ENCODE data around the gene TLR5. TPM values are rescaled to one million over a fixed set of nuclear protein-coding genes. Genes with fewer than 3 reads are reported as not detected.
A peak's percentile ranks its signal among the peaks of the same experiment; 100 is the strongest.

TLR5 gene
- total RNA-seq, 1 donor from 2014 or later = 0.22 TPM

DNA sequence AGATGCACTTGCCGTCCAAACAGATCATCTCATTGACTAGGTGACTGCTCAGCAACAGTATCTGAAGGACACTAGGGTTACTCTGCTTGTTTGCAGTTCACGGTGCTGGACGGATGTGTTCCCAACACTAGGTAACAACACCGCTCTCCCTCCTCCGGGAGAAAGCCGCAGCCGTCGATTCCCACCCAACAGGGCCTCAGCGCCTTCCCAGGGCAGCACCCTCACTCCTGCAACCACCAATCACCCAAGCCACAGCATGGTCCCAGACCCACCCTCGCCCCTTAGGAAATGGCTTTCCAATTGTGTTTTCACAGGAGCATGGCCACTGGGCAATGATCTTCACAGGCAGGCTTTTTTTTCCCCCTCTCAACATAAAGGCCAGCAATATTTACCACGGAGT, 779 bp downstream of the TLR5 start:
- DNase-seq (ENCODE audit: low spot score) = no peak
- H3K36me3 Mint-ChIP-seq (ENCODE audit: low read depth) = peaks cover 2% of the 10 kb centered on the region
- peak overlapping the region; percentile 64 for H3K4me3 Mint-ChIP-seq (ENCODE audit: unreplicated experiment)
- peaks cover 14% of the 10 kb centered on the region for H3K4me1 Mint-ChIP-seq (ENCODE audit: low read depth)
- no peak for TF ChIP-seq CTCF (IDR thresholded peaks at IDR 0.05)
- no peak overlapping the region for H3K27ac Mint-ChIP-seq (ENCODE audit: unreplicated experiment)
- peaks cover 17% of the 10 kb centered on the region for H3K27me3 Mint-ChIP-seq (ENCODE audit: low read depth)
- H3K9me3 Mint-ChIP-seq (ENCODE audit: low read depth) = peaks cover 10% of the 10 kb centered on the region

DNA sequence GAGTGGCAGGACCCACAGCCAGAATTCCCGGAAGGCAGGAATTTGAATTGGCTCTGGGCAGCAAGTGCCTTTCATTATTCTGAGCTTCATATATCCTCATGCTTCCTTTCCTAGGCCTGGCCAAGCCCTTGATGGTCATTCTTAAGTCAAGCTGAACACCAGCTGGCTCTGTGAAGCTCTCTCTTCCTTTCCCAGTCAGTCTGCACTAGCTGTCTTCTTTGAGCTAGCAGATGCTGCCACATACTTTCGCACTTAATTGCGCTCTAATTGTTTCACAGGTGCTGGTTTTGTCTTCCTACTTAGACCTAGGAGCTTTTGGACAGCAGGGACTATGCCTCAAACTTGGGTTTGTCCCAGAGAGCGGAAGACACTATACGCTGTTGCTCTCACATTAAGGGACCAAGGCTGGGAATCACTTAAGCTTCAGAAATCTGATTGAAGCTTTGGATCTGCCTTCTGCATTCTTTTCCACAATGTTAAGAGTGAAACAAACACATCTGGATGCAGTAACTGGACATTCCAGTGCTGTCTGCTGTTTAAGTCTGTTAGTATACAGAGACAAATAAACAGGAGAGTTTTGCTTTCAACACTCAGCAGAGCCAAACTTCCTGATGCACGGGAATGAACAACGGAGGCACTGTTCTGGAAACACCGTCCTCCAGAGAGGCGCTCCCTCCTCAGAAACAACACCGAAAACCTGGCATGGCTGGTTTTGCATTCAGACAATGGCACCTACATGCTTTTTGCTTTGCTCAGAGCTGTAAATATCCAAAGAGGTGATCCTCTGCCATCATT, 2.2 kb downstream of the TLR5 start:
- no peaks in the 10 kb centered on the region for H3K36me3 Mint-ChIP-seq (ENCODE audit: low read depth)
- no peaks in the 10 kb centered on the region for H3K9me3 Mint-ChIP-seq (ENCODE audit: low read depth)
- no peak for DNase-seq (ENCODE audit: low spot score)
- H3K27me3 Mint-ChIP-seq (ENCODE audit: low read depth) = peaks cover 15% of the 10 kb centered on the region
- H3K4me3 Mint-ChIP-seq (ENCODE audit: unreplicated experiment) = no peak overlapping the region
- no peak for TF ChIP-seq CTCF (IDR thresholded peaks at IDR 0.05)
- H3K27ac Mint-ChIP-seq (ENCODE audit: unreplicated experiment) = no peak overlapping the region
- H3K4me1 Mint-ChIP-seq (ENCODE audit: low read depth) = peaks cover 18% of the 10 kb centered on the region

DNA sequence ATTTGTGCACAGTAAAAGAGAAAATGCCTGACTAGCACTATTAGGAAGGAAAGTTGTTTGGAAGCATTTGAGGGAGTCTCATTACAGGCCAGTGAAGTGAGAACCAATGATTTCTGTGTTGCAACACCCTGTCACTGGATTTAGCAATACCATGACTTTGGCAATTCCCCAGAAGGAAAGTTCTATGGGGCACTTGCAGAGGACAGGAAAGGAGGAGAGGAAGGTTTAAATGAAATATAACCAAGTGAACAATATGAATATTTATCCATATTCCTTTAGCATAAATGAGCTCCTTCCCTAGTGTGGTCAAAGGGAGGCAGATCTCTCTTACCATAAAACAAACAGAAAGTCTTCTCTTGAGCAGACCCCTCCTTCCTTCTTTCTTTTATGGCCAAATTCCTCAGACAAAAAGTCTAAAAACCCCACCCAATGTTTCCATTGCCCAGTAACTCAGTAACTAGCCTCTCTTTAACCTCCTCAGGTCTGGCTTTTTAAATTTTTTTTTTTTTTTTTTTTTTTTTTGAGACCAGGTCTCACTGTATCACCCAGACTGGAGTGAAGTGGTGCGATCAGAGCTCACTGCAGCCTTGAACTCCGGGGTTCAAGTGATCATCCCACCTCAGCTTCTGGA, 5.5 kb downstream of the TLR5 start:
- no peak overlapping the region for H3K4me3 Mint-ChIP-seq (ENCODE audit: unreplicated experiment)
- peaks cover 2% of the 10 kb centered on the region for H3K27me3 Mint-ChIP-seq (ENCODE audit: low read depth)
- H3K9me3 Mint-ChIP-seq (ENCODE audit: low read depth) = no peaks in the 10 kb centered on the region
- no peak for DNase-seq (ENCODE audit: low spot score)
- TF ChIP-seq CTCF (IDR thresholded peaks at IDR 0.05) = no peak
- H3K36me3 Mint-ChIP-seq (ENCODE audit: low read depth) = no peaks in the 10 kb centered on the region
- peaks cover 37% of the 10 kb centered on the region for H3K4me1 Mint-ChIP-seq (ENCODE audit: low read depth)
- H3K27ac Mint-ChIP-seq (ENCODE audit: unreplicated experiment) = no peak overlapping the region

DNA sequence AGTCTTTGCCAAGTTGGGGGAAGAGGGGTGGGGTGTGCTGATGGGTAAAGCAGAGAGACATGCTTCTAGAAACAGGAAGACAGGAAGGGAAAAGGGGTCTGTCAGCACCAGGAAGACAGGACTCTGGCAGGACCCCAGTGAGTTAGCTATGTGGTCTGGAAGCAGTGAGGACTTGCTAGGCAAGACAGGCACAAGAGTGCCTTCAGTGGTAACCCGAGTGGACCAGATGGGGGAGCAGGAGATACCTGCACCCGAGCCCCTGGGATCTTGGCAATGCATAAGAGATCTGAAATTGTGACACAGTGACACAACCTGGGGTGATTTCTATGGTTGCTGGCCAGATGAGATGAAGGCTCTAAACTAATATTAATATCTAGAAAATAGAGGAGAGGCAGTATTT, 7.0 kb downstream of the TLR5 start:
- no peaks in the 10 kb centered on the region for H3K9me3 Mint-ChIP-seq (ENCODE audit: low read depth)
- no peaks in the 10 kb centered on the region for H3K36me3 Mint-ChIP-seq (ENCODE audit: low read depth)
- no peak for TF ChIP-seq CTCF (IDR thresholded peaks at IDR 0.05)
- no peak for DNase-seq (ENCODE audit: low spot score)
- peaks cover 7% of the 10 kb centered on the region for H3K27me3 Mint-ChIP-seq (ENCODE audit: low read depth)
- no peak overlapping the region for H3K4me3 Mint-ChIP-seq (ENCODE audit: unreplicated experiment)
- H3K4me1 Mint-ChIP-seq (ENCODE audit: low read depth) = peaks cover 33% of the 10 kb centered on the region
- no peak overlapping the region for H3K27ac Mint-ChIP-seq (ENCODE audit: unreplicated experiment)

- DNase-seq (ENCODE audit: low spot score) = no peak
- Mint-ChIP-seq H3K27me3 (ENCODE audit: low read depth) (peaks cover 14% of the 10 kb centered on the region), H3K9me3 (ENCODE audit: low read depth) (no peaks in the 10 kb centered on the region), H3K4me1 (ENCODE audit: low read depth) (peaks cover 33% of the 10 kb centered on the region), H3K4me3 (ENCODE audit: unreplicated experiment) (no peak overlapping the region), H3K27ac (ENCODE audit: unreplicated experiment) (peak overlapping the region; percentile 28), H3K36me3 (ENCODE audit: low read depth) (no peaks in the 10 kb centered on the region)
- no peak for TF ChIP-seq CTCF (IDR thresholded peaks at IDR 0.05)
These were observed 7.7 kb downstream of the TLR5 start for GRCh38 chr1:223135176-223135942.

All from chondrocyte (in vitro differentiated cells).